ENCODE measurements around the gene PXMP2.

The PXMP2 gene

GRCh38 chr12:132703641-132704040 lies 16.3 kb downstream of the PXMP2 start:
- H3K9me3 Mint-ChIP-seq: no peaks in the 10 kb centered on the region
- no peak overlapping the region for H3K27ac Mint-ChIP-seq
- no peaks in the 10 kb centered on the region for H3K4me1 Mint-ChIP-seq
- H3K4me3 Mint-ChIP-seq: no peak overlapping the region
- H3K36me3 Mint-ChIP-seq: peaks cover 19% of the 10 kb centered on the region
- H3K27me3 Mint-ChIP-seq: no peaks in the 10 kb centered on the region

GRCh38 chr12:132707241-132707640 lies 19.9 kb downstream of the PXMP2 start:
- Mint-ChIP-seq H3K27ac (no peak overlapping the region), H3K27me3 (no peaks in the 10 kb centered on the region), H3K9me3 (no peaks in the 10 kb centered on the region), H3K4me3 (no peak overlapping the region), H3K36me3 (peaks cover 15% of the 10 kb centered on the region), H3K4me1 (peaks cover 7% of the 10 kb centered on the region)

- Mint-ChIP-seq H3K4me1 (peaks cover 13% of the 10 kb centered on the region), H3K27ac (no peak overlapping the region), H3K36me3 (peaks cover 14% of the 10 kb centered on the region), H3K27me3 (no peaks in the 10 kb centered on the region), H3K4me3 (no peak overlapping the region), H3K9me3 (no peaks in the 10 kb centered on the region)
Observed at GRCh38 chr12:132708150-132708549, 20.8 kb downstream of the PXMP2 start.

- Mint-ChIP-seq H3K4me1 (peaks cover 26% of the 10 kb centered on the region), H3K27ac (peak overlapping the region; percentile 85), H3K36me3 (peaks cover 7% of the 10 kb centered on the region), H3K9me3 (no peaks in the 10 kb centered on the region), H3K27me3 (no peaks in the 10 kb centered on the region), H3K4me3 (peak overlapping the region; percentile 87)
Observed at GRCh38 chr12:132710043-132710404, 22.6 kb downstream of the PXMP2 start.

GRCh38 chr12:132710405-132711079 lies 23.2 kb downstream of the PXMP2 start, which contains the start of gene PGAM5:
Gene PGAM5 (plus strand): TSS chr12:132710842. CDS start chr12:132710877, 35 bp downstream.
- no peaks in the 10 kb centered on the region for H3K27me3 Mint-ChIP-seq
- no peaks in the 10 kb centered on the region for H3K9me3 Mint-ChIP-seq
- H3K36me3 Mint-ChIP-seq: peaks cover 7% of the 10 kb centered on the region
- H3K4me1 Mint-ChIP-seq: peaks cover 26% of the 10 kb centered on the region
- H3K4me3 Mint-ChIP-seq: peak within 1 kb of the TSS; percentile 87
- peak within 1 kb of the TSS; percentile 85 for H3K27ac Mint-ChIP-seq

GRCh38 chr12:132711080-132711843 lies 23.9 kb downstream of the PXMP2 start:
- Mint-ChIP-seq H3K27ac (peak overlapping the region; percentile 17), H3K4me1 (peaks cover 26% of the 10 kb centered on the region), H3K4me3 (peak overlapping the region; percentile 86), H3K9me3 (no peaks in the 10 kb centered on the region), H3K27me3 (no peaks in the 10 kb centered on the region), H3K36me3 (peaks cover 7% of the 10 kb centered on the region)

GRCh38 chr12:132713123-132713522 lies 25.7 kb downstream of the PXMP2 start:
- Mint-ChIP-seq H3K4me3 (peak overlapping the region; percentile 57), H3K4me1 (peaks cover 26% of the 10 kb centered on the region), H3K27ac (no peak overlapping the region), H3K36me3 (peaks cover 7% of the 10 kb centered on the region), H3K27me3 (no peaks in the 10 kb centered on the region), H3K9me3 (no peaks in the 10 kb centered on the region)

- Mint-ChIP-seq H3K36me3 (peaks cover 11% of the 10 kb centered on the region), H3K27ac (no peak overlapping the region), H3K4me1 (peaks cover 22% of the 10 kb centered on the region), H3K9me3 (no peaks in the 10 kb centered on the region), H3K27me3 (no peaks in the 10 kb centered on the region), H3K4me3 (no peak overlapping the region)
Observed at GRCh38 chr12:132715874-132716273, 28.5 kb downstream of the PXMP2 start.

GRCh38 chr12:132716356-132716755 lies 29.0 kb downstream of the PXMP2 start:
- H3K27ac Mint-ChIP-seq: no peak overlapping the region
- no peaks in the 10 kb centered on the region for H3K27me3 Mint-ChIP-seq
- no peaks in the 10 kb centered on the region for H3K9me3 Mint-ChIP-seq
- H3K4me1 Mint-ChIP-seq: peaks cover 22% of the 10 kb centered on the region
- H3K4me3 Mint-ChIP-seq: no peak overlapping the region
- peaks cover 13% of the 10 kb centered on the region for H3K36me3 Mint-ChIP-seq

- Mint-ChIP-seq H3K36me3 (peaks cover 13% of the 10 kb centered on the region), H3K4me1 (peaks cover 22% of the 10 kb centered on the region), H3K27ac (peak overlapping the region; percentile 12), H3K27me3 (no peaks in the 10 kb centered on the region), H3K4me3 (no peak overlapping the region), H3K9me3 (no peaks in the 10 kb centered on the region)
Observed at GRCh38 chr12:132717011-132717410, 29.6 kb downstream of the PXMP2 start.

- Mint-ChIP-seq H3K27ac (no peak overlapping the region), H3K9me3 (no peaks in the 10 kb centered on the region), H3K36me3 (peaks cover 12% of the 10 kb centered on the region), H3K4me3 (no peak overlapping the region), H3K4me1 (peaks cover 17% of the 10 kb centered on the region), H3K27me3 (no peaks in the 10 kb centered on the region)
Observed at GRCh38 chr12:132717531-132718387, 30.4 kb downstream of the PXMP2 start.

GRCh38 chr12:132718644-132719043 lies 31.3 kb downstream of the PXMP2 start:
- H3K4me3 Mint-ChIP-seq: no peak overlapping the region
- H3K27me3 Mint-ChIP-seq: no peaks in the 10 kb centered on the region
- no peak overlapping the region for H3K27ac Mint-ChIP-seq
- H3K4me1 Mint-ChIP-seq: peaks cover 9% of the 10 kb centered on the region
- H3K9me3 Mint-ChIP-seq: no peaks in the 10 kb centered on the region
- peaks cover 12% of the 10 kb centered on the region for H3K36me3 Mint-ChIP-seq

GRCh38 chr12:132719141-132719953 lies 32.0 kb downstream of the PXMP2 start:
- H3K4me3 Mint-ChIP-seq: no peak overlapping the region

GRCh38 chr12:132719954-132720324 lies 32.6 kb downstream of the PXMP2 start:
- Mint-ChIP-seq H3K27ac (no peak overlapping the region), H3K9me3 (no peaks in the 10 kb centered on the region), H3K36me3 (peaks cover 13% of the 10 kb centered on the region), H3K27me3 (no peaks in the 10 kb centered on the region), H3K4me1 (no peaks in the 10 kb centered on the region), H3K4me3 (no peak overlapping the region)

More at GRCh38 chr12:132719141-132719953, 32.0 kb downstream of the PXMP2 start:
- Mint-ChIP-seq H3K4me1 (peaks cover 4% of the 10 kb centered on the region), H3K36me3 (peaks cover 15% of the 10 kb centered on the region), H3K27ac (peak overlapping the region; percentile 41), H3K27me3 (no peaks in the 10 kb centered on the region), H3K9me3 (no peaks in the 10 kb centered on the region)
